Smooth muscle cell (in vitro differentiated cells): ENCODE results near the gene LRP8. TPM values are rescaled to one million over a fixed set of nuclear protein-coding genes. Genes with fewer than 3 reads are reported as not detected.

Source experiments
- DNase-seq: peaks from one replicate; lab custom pipeline; 2025; ENCODE audit not compliant: unreplicated experiment; lab: John Stamatoyannopoulos, UW
- H2AFZ ChIP-seq: fragments of 200-600 bp; sonication (generic); 2 replicates; pipeline ENCODE4 v1.6.0; 2016; ENCODE audit warnings: antibody characterized with exemption, low read depth, mild to moderate bottlenecking
- H3F3A ChIP-seq: fragments of 200-600 bp; sonication (generic); 2 replicates; pipeline ENCODE4 v1.6.0; 2017; ENCODE audit warnings: antibody characterized with exemption, low read depth
- H3K27ac ChIP-seq: fragments of 200-600 bp; sonication (generic); 2 replicates; pipeline ENCODE4 v1.5.1; 2016; ENCODE audit warnings: low read depth, mild to moderate bottlenecking
- H3K27me3 ChIP-seq: fragments of 200-600 bp; sonication (generic); 2 replicates; pipeline ENCODE4 v1.6.1; 2016; ENCODE audit warnings: low read depth, mild to moderate bottlenecking
- H3K36me3 ChIP-seq: fragments of 200-600 bp; sonication (generic); 2 replicates; pipeline ENCODE4 v1.5.1; 2016; ENCODE audit warnings: low read depth
- H3K4me1 ChIP-seq: fragments of 200-600 bp; sonication (generic); 2 replicates; pipeline ENCODE4 v1.5.1; 2016; ENCODE audit warnings: low read depth
- H3K4me2 ChIP-seq: fragments of 200-600 bp; sonication (generic); 2 replicates; pipeline ENCODE4 v1.6.0; 2016; ENCODE audit warnings: mild to moderate bottlenecking
- H3K4me3 ChIP-seq: fragments of 200-600 bp; sonication (generic); 2 replicates; pipeline ENCODE4 v1.5.1; 2016; ENCODE audit warnings: mild to moderate bottlenecking
- H3K79me2 ChIP-seq: fragments of 200-600 bp; sonication (generic); 2 replicates; pipeline ENCODE4 v1.6.0; 2016; ENCODE audit warnings: low read depth, mild to moderate bottlenecking
- H3K9ac ChIP-seq: fragments of 200-600 bp; sonication (generic); 2 replicates; pipeline ENCODE4 v1.6.0; 2016; ENCODE audit warnings: low read depth
- H3K9me3 ChIP-seq: fragments of 200-600 bp; sonication (generic); replicated peaks from 2 replicates; pipeline ENCODE4 v1.5.1; 2016; ENCODE audit warnings: low read depth
- H4K20me1 ChIP-seq: fragments of 200-600 bp; sonication (generic); 2 replicates; pipeline ENCODE4 v1.6.0; 2016; ENCODE audit warnings: low read depth
- WGBS: methylation state at CpG from one replicate; pipeline ENCODE4 v1.1.7; 2016; ENCODE audit warnings: low lambda C conversion rate; 5-methylcytosine and 5-hydroxymethylcytosine counted together
- polyA plus RNA-seq: library from polyadenylated mRNA; unstranded; fragments of >200 nt; fragmentation: Nextera tagmentation; extraction: Ambion mirVana; gene quantifications from 2 replicates; pipeline ENCODE4 v1.2.1, GENCODE V29; 2016
- total RNA-seq: library from RNA; depleted of rRNA; stranded (reverse); fragments of >200 nt; gene quantifications from 2 replicates; pipeline ENCODE4 v1.2.3, GENCODE V29; 2014
- TF ChIP-seq, protein P1 (sequence below): fragments of 200-600 bp; sonication (generic); IDR thresholded peaks from 2 replicates; pipeline ENCODE4 v1.5.1; 2017; ENCODE audit warnings: borderline replicate concordance, mild to moderate bottlenecking, antibody characterized with exemption; ENCODE audit not compliant: insufficient read depth, poor library complexity, severe bottlenecking

Gene LRP8
- total and polyA plus RNA-seq, 2 experiments from 2014 or later, result 5.6 to 8.1 TPM

GRCh38 chr1:53334781-53335180, 6.9 kb upstream of the LRP8 start:
- H2AFZ ChIP-seq, result no peak overlapping the region
- no peaks in the 10 kb centered on the region for H4K20me1 ChIP-seq
- H3K79me2 ChIP-seq, result no peaks in the 10 kb centered on the region
- no peak overlapping the region for H3K27ac ChIP-seq
- no peak overlapping the region for H3K4me2 ChIP-seq
- DNase-seq, result no peak
- H3K9ac ChIP-seq, result no peak overlapping the region
- no peak overlapping the region for H3K4me3 ChIP-seq
- no peaks in the 10 kb centered on the region for H3F3A ChIP-seq
- peaks cover 9% of the 10 kb centered on the region for H3K27me3 ChIP-seq
- H3K36me3 ChIP-seq, result no peaks in the 10 kb centered on the region
- no peaks in the 10 kb centered on the region for H3K4me1 ChIP-seq
- TF ChIP-seq, protein P1, sequence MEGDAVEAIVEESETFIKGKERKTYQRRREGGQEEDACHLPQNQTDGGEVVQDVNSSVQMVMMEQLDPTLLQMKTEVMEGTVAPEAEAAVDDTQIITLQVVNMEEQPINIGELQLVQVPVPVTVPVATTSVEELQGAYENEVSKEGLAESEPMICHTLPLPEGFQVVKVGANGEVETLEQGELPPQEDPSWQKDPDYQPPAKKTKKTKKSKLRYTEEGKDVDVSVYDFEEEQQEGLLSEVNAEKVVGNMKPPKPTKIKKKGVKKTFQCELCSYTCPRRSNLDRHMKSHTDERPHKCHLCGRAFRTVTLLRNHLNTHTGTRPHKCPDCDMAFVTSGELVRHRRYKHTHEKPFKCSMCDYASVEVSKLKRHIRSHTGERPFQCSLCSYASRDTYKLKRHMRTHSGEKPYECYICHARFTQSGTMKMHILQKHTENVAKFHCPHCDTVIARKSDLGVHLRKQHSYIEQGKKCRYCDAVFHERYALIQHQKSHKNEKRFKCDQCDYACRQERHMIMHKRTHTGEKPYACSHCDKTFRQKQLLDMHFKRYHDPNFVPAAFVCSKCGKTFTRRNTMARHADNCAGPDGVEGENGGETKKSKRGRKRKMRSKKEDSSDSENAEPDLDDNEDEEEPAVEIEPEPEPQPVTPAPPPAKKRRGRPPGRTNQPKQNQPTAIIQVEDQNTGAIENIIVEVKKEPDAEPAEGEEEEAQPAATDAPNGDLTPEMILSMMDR, result no peak
- no peaks in the 10 kb centered on the region for H3K9me3 ChIP-seq
- WGBS, result 92% methylated on average over 9 of the region's 9 CpGs

DNA sequence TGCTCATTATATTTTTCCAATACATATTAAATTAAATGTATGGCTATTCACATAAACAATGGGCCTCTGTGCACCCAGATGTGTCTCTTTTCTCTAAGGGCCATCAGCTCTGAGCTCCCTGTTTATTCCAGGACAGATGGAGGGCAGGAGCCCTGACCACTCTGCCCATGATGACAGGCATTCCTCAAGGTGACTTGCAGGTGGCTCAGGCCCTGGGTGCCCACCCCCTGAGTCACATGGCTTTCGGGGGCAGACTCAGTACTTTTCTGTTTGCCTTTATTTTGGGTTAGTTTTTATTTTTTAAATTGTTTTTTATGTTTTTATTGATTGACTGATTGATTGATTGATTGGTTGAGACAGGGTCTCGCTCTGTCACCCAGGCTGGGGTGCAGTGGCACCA, 6.4 kb upstream of the LRP8 start:
- Histone ChIP-seq H3K79me2 (no peaks in the 10 kb centered on the region), H3K27ac (no peak overlapping the region), H3K9ac (no peak overlapping the region), H3K4me2 (no peak overlapping the region), H3K9me3 (no peaks in the 10 kb centered on the region), H2AFZ (no peak overlapping the region), H3K36me3 (no peaks in the 10 kb centered on the region), H3K4me1 (no peaks in the 10 kb centered on the region), H3K27me3 (peaks cover 9% of the 10 kb centered on the region), H3F3A (no peaks in the 10 kb centered on the region), H4K20me1 (no peaks in the 10 kb centered on the region), H3K4me3 (no peak overlapping the region)
- no peak for DNase-seq
- TF ChIP-seq, protein P1, result no peak
- 86% methylated on average over 2 of the region's 2 CpGs for WGBS

GRCh38 chr1:53332833-53333232, 5.0 kb upstream of the LRP8 start:
- Histone ChIP-seq H3K27me3 (peaks cover 9% of the 10 kb centered on the region), H3K9ac (no peak overlapping the region), H3K36me3 (no peaks in the 10 kb centered on the region), H3K4me2 (no peak overlapping the region), H3K9me3 (no peaks in the 10 kb centered on the region), H3K4me3 (no peak overlapping the region), H3F3A (no peaks in the 10 kb centered on the region), H3K79me2 (no peaks in the 10 kb centered on the region), H4K20me1 (no peaks in the 10 kb centered on the region), H2AFZ (no peak overlapping the region), H3K4me1 (peaks cover 6% of the 10 kb centered on the region), H3K27ac (no peak overlapping the region)
- WGBS, result 87% methylated on average over 3 of the region's 3 CpGs
- DNase-seq, result no peak
- TF ChIP-seq, protein P1, result no peak

DNA sequence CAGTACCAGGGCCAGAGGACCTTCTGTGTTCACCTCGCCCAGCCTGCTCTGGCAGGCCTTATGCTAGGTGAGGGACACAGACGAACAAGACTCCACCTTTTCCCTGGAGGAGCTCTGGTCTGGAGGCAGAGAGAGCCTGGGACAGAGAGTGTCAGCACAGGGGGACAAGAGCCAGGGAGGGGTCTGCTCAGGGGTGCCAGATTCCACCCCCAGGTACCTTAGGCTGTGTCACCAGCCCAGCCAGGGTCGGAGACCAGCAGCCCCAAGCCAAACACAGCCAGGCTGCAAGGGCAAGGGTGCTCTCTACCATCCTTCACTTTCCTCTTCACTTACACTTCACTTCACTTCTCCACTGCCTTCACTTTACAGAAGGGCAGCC, 4.3 kb upstream of the LRP8 start:
- no peaks in the 10 kb centered on the region for H3F3A ChIP-seq
- H3K4me2 ChIP-seq, result no peak overlapping the region
- no peak overlapping the region for H3K27ac ChIP-seq
- no peaks in the 10 kb centered on the region for H4K20me1 ChIP-seq
- peaks cover 9% of the 10 kb centered on the region for H3K27me3 ChIP-seq
- H3K4me3 ChIP-seq, result no peak overlapping the region
- TF ChIP-seq, protein P1, result no peak
- H3K36me3 ChIP-seq, result no peaks in the 10 kb centered on the region
- no peak overlapping the region for H3K9ac ChIP-seq
- no peak for DNase-seq
- whole genome bisulfite sequencing, result 84% methylated on average over 3 of the region's 3 CpGs
- no peaks in the 10 kb centered on the region for H3K79me2 ChIP-seq
- H3K9me3 ChIP-seq, result no peaks in the 10 kb centered on the region
- H2AFZ ChIP-seq, result no peak overlapping the region
- H3K4me1 ChIP-seq, result peaks cover 6% of the 10 kb centered on the region
